Activated T-helper 1 cell treated with Interleukin-2 at 50 U/mL for 16 hours (primary cell): ENCODE data around the gene HSDL1.
A peak's percentile ranks its signal among the peaks of the same experiment; 100 is the strongest.

ENCODE experiments used
- DNase-seq: peaks from one replicate; pipeline ENCODE4 v3.0.0-alpha.2; 2020; ENCODE audit warnings: low read depth

HSDL1 gene

GRCh38 chr16:84144859-84145639 lies at the start of gene HSDL1, which contains the start of gene DNAAF1:
Gene HSDL1, minus strand, starts transcription at chr16:84145177. Its CDS starts 13,856 bp downstream, at chr16:84131321.
Gene DNAAF1, plus strand, starts transcription at chr16:84145308. Its CDS starts 133 bp downstream, at chr16:84145441.
- peak; percentile 95 for DNase-seq

GRCh38 chr16:84194018-84194417 lies 49.0 kb upstream of the HSDL1 start:
- DNase-seq: no peak

GRCh38 chr16:84193480-84193879 lies 48.5 kb upstream of the HSDL1 start:
- no peak for DNase-seq

- DNase-seq: no peak
These were observed 46.5 kb upstream of the HSDL1 start for GRCh38 chr16:84191466-84191865.

- no peak for DNase-seq
These were observed 45.9 kb upstream of the HSDL1 start, which contains the start of gene ADAD2 for GRCh38 chr16:84190731-84191388. Gene ADAD2, plus strand, starts transcription at chr16:84191157. Its CDS starts 74 bp downstream, at chr16:84191231.

- peak; percentile 84 for DNase-seq
These were observed 41.9 kb upstream of the HSDL1 start, which contains the start of gene TAF1C for GRCh38 chr16:84186685-84187437. Gene TAF1C, minus strand, starts transcription at chr16:84187057. Its CDS starts 2,069 bp downstream, at chr16:84184988.

GRCh38 chr16:84184775-84185174 lies 39.8 kb upstream of the HSDL1 start:
- DNase-seq: no peak

GRCh38 chr16:84183911-84184591 lies 39.1 kb upstream of the HSDL1 start:
- no peak for DNase-seq

- no peak for DNase-seq
These were observed 38.5 kb upstream of the HSDL1 start for GRCh38 chr16:84183572-84183875.

- no peak for DNase-seq
These were observed 37.9 kb upstream of the HSDL1 start for GRCh38 chr16:84182680-84183571.

- no peak for DNase-seq
These were observed 37.1 kb upstream of the HSDL1 start for GRCh38 chr16:84182104-84182503.

- DNase-seq: no peak
These were observed 36.4 kb upstream of the HSDL1 start for GRCh38 chr16:84181144-84181915.

GRCh38 chr16:84180519-84181140 lies 35.7 kb upstream of the HSDL1 start:
- no peak for DNase-seq

GRCh38 chr16:84179612-84180320 lies 34.8 kb upstream of the HSDL1 start:
- DNase-seq: no peak

GRCh38 chr16:84178892-84179611 lies 34.1 kb upstream of the HSDL1 start:
- DNase-seq: no peak

GRCh38 chr16:84178146-84178765 lies 33.3 kb upstream of the HSDL1 start:
- no peak for DNase-seq

- no peak for DNase-seq
These were observed 32.7 kb upstream of the HSDL1 start for GRCh38 chr16:84177741-84178073.
